Activated naive CD8-positive, alpha-beta T cell treated with anti-CD3 and anti-CD28 coated beads, Interleukin-2, amount 50 U/mL, for 24 hours (primary cell): Measurements from ENCODE around the gene KRTAP10-1.
"Not testable (repeated sequence)": the region's sequence is repeated elsewhere in the genome, so short reads cannot be mapped to it uniquely, and the experiment has no call there.

Source experiments
- ATAC-seq: fragments of 150-1000 bp; cut with Tn5 transposase; one replicate; pipeline ENCODE4 v1.10.0; 2021
- DNase-seq: peaks from one replicate; pipeline ENCODE4 v3.0.0; 2021
- H3K27ac Mint-ChIP-seq: one replicate; pipeline ENCODE4 v1.8.0; 2021; ENCODE audit warnings: mild to moderate bottlenecking, mixed read lengths
- H3K27me3 Mint-ChIP-seq: one replicate; pipeline ENCODE4 v1.8.0; 2021; ENCODE audit warnings: mixed read lengths
- H3K36me3 Mint-ChIP-seq: one replicate; pipeline ENCODE4 v1.8.0; 2021; ENCODE audit warnings: low read depth, mixed read lengths
- H3K4me1 Mint-ChIP-seq: one replicate; pipeline ENCODE4 v1.8.0; 2021; ENCODE audit warnings: mixed read lengths
- H3K4me3 Mint-ChIP-seq: one replicate; pipeline ENCODE4 v1.8.0; 2021; ENCODE audit warnings: mild to moderate bottlenecking, moderate library complexity, mixed read lengths
- H3K9me3 Mint-ChIP-seq: one replicate; pipeline ENCODE4 v1.8.0; 2021; ENCODE audit warnings: mixed read lengths

KRTAP10-1 gene

DNA sequence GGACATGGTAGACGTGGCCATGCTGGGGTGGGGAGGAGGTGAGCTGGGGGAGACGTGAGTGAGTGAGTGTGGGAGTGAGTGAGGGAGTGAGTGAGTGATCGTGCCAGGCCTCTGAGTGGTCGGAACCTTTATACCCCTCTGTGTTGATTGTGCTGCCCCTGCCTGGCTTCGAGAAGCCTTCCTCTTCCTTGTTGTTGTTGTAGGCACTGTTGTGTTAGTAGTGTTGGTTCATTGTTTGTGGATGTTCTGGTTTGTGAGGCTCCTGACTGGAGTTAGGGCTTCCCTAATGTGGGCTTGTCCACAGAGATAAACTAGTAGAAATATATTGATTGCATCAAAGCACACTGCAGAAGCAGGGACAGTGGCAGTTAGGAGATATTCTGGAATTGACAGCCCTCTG lies 18.7 kb upstream of the KRTAP10-1 start, which contains the start of gene KRTAP10-3:
TSS of gene KRTAP10-3 (minus strand) at position 101 of the 400 bp plus-strand sequence. CDS start at position 21, 80 bp downstream.
- peaks cover 22% of the 10 kb centered on the region for H3K9me3 Mint-ChIP-seq
- H3K4me1 Mint-ChIP-seq = no peaks in the 10 kb centered on the region
- H3K4me3 Mint-ChIP-seq = no peak within 1 kb of the TSS
- ATAC-seq (no peak), DNase-seq (no peak)
- H3K36me3 Mint-ChIP-seq = peaks cover 5% of the 10 kb centered on the region
- H3K27ac Mint-ChIP-seq = no peak within 1 kb of the TSS
- peaks cover 9% of the 10 kb centered on the region for H3K27me3 Mint-ChIP-seq

DNA sequence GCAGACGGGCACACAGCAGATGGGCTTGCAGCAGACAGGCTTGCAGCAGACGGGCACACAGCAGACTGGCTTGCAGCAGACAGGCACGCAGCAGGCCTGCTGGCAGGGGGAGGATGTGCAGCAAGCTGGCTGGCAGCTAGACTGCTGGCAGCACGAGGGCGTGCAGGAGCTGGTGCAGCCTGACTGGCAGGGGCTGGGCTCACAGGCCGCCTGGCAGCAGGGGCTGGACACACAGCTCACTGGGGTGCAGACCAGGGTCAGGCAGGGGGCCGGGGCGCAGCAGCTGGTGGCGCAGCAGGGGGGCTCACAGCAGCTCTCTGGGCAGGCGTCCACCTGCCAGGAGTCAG lies 18.3 kb upstream of the KRTAP10-1 start:
- H3K9me3 Mint-ChIP-seq = peaks cover 24% of the 10 kb centered on the region

DNA sequence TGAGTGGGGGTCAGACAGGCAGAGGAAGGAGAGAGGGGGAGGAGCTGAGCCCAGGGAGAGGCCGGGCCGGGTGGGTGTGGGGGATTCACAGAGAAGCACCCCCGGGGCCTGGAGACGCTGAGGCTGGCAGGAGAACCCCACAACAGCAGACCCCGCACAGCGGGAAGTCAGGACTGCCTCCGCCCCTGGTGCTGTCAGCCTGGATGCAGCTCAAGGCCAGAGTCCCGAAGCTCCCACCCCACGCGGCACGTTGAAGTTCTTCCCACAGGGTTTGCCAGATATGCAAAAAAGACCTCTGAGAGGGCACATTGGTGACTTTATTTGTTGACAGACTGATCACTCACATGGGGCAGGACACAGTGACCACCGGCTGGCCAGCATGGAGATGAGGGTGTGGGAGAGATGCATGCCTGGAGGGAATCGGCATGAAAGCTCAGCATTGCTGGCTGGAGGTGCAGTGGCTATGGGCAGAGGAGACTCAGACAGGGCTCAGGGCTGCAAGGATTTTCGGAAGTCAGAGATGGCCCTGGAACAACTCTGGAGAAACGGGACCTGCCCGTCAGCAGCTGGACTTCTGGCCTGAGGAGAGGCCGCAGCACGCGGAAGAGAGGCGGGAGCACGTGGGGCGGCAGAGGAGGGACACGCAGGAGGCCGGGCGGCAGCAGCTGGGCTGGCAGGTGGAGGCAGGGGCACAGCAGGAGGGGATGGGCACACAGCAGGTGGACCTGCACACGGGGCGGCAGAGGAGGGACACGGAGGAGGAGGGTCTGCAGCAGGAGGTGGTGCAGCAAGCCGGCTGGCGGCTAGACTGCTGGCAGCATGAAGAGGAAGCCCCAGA lies 17.7 kb upstream of the KRTAP10-1 start:
- DNase-seq (no peak), ATAC-seq (no peak)
- Mint-ChIP-seq H3K4me3 (no peak overlapping the region), H3K9me3 (peaks cover 26% of the 10 kb centered on the region), H3K27ac (no peak overlapping the region), H3K36me3 (peaks cover 5% of the 10 kb centered on the region), H3K4me1 (no peaks in the 10 kb centered on the region), H3K27me3 (peaks cover 9% of the 10 kb centered on the region)

More for the DNA sequence above, 18.3 kb upstream of the KRTAP10-1 start:
- H3K36me3 Mint-ChIP-seq, H3K4me1 Mint-ChIP-seq, H3K27ac Mint-ChIP-seq, DNase-seq, H3K27me3 Mint-ChIP-seq, ATAC-seq, H3K4me3 Mint-ChIP-seq: not testable (repeated sequence)

DNA sequence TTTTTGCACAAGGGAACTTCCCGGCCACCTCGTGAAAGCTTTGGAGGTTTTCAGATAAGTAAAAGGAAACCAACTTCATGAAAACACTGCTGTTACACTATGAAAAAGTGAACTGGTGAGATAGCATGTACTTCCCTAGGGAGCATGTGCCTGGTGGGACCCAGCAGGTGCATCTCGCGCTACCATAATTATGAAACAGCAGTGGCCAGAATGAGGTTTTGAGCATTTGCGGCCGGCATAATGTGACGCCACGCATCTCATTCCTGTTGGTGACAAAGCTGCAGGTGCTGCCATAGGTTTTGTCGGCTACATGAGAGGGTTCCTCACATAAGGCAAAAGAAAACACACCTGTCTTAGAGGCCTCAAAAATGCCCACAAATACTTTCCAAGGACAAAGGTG lies 16.9 kb upstream of the KRTAP10-1 start:
- peaks cover 20% of the 10 kb centered on the region for H3K9me3 Mint-ChIP-seq
- no peak overlapping the region for H3K27ac Mint-ChIP-seq
- H3K4me1 Mint-ChIP-seq = no peaks in the 10 kb centered on the region
- ATAC-seq (no peak), DNase-seq (no peak)
- peaks cover 3% of the 10 kb centered on the region for H3K36me3 Mint-ChIP-seq
- H3K4me3 Mint-ChIP-seq = no peak overlapping the region
- peaks cover 9% of the 10 kb centered on the region for H3K27me3 Mint-ChIP-seq

DNA sequence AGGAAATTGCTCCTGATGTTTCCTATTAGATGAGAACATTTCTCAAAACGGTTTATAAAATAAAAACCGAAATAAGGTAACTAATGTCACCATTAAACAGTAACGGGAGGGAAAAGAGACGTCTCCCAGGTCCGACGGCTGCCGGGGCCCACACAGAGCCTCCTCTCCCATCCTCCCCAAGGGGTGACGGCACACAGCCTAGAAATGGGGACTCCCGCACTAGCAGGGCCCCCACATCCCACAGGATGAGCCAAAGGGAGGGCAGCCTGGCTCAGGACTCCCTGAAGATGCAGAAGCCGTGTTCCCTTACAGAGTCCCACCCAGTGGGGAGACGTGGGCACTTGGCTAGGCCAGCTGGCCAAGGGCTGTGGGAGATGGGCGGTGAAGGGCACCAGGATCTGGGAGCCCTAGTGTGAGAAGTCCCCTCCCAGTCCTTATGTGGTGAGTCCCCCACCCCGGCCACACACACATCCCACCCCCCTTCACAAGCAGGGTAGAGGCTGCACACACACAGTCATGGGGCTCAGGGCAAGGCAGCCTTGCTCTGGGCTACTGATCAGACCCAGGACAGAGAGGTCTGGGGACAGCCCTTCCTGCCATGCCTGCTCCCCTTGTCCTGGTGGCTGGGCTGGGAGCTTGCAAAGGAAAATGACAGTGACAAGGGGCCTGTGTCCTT lies 15.3 kb upstream of the KRTAP10-1 start:
- H3K36me3 Mint-ChIP-seq = no peaks in the 10 kb centered on the region
- H3K4me3 Mint-ChIP-seq = no peak overlapping the region

DNA sequence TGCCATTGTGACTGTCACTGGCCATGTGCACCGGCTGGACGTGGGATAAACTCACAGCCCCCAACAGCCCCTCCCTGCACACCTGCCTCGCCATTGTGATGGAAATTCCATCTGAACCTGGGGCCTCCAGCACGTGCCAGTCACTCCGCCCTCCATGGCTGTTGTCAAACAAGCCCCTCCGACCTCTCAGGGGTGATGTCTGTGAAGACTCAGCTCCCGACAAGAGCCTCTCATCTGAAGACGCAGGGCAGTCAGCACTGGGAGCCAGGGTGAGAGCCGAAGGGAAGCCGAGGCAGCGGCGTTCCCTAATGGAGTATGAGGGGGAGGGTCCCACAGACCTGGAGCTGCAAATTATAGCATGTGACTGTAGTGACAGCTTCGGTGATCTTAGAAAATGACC lies 12.7 kb upstream of the KRTAP10-1 start:
- Mint-ChIP-seq H3K36me3 (peaks cover 2% of the 10 kb centered on the region), H3K27ac (no peak overlapping the region), H3K27me3 (peaks cover 9% of the 10 kb centered on the region), H3K4me3 (no peak overlapping the region), H3K9me3 (peaks cover 14% of the 10 kb centered on the region), H3K4me1 (peaks cover 5% of the 10 kb centered on the region)
- no peak for ATAC-seq
- no peak for DNase-seq

More for the DNA sequence above, 15.3 kb upstream of the KRTAP10-1 start:
- ATAC-seq (no peak), DNase-seq (no peak)
- Mint-ChIP-seq H3K4me1 (no peaks in the 10 kb centered on the region), H3K9me3 (peaks cover 13% of the 10 kb centered on the region), H3K27me3 (peaks cover 11% of the 10 kb centered on the region), H3K27ac (no peak overlapping the region)

DNA sequence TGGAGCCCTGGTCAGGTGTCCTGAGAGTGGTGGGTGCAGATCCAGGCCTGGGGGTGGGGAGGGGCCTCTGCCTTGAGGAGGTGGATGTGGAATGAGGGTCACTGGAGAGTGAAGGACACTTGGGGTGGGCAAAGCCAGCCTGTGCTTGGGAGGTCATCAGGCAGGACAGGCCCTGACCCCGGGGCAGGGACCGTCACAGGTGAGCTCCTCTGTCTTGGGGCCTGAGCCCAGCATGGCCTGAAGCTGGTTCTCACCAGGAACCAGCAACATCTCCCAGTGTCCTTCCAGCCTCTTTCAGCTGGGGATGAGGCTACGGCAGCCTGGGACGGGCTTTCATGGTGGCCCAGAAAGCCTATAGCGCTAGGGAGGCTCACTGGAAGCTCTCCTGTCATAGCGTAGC lies 12.1 kb upstream of the KRTAP10-1 start:
- DNase-seq = no peak

DNA sequence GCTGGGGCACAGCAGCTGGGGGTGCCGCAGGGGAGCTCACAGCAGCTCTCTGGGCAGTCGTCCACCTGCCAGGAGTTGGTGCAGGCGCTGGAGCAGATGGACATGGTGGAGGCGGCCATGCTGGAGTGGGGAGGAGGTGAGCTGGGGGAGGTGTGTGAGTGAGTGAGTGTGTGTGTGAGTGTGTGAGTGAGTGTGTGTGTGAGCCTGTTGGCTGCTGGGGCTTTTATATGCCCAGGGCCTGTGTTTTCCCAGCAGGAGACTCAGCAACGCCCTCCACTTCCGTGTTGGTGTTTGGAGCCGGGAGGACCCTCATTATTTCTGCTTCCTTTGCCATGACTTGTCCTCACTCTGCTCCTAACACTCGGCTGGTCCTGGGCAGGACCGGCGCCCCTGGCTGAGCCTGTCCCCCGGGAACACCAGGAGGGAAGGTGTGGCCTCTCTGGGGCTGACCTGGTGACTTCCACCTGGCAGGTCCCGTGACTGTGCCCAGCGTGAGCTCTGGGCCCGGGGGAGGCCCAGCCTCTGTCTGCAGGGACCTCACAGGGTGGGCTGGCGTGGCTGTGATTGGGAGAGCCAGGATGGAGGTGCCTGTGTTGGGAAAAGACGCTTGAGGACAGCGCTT lies 11.5 kb upstream of the KRTAP10-1 start, which contains the start of gene KRTAP10-2:
TSS of gene KRTAP10-2 (minus strand) at position 166 of the 622 bp plus-strand sequence. CDS start at position 119, 47 bp downstream.
- Mint-ChIP-seq H3K4me1 (peaks cover 14% of the 10 kb centered on the region), H3K9me3 (peaks cover 26% of the 10 kb centered on the region), H3K4me3 (no peak within 1 kb of the TSS), H3K27me3 (peaks cover 8% of the 10 kb centered on the region), H3K27ac (no peak within 1 kb of the TSS), H3K36me3 (peaks cover 14% of the 10 kb centered on the region)
- ATAC-seq = no peak
- no peak for DNase-seq

More for the DNA sequence above, 12.1 kb upstream of the KRTAP10-1 start:
- H3K36me3 Mint-ChIP-seq = peaks cover 8% of the 10 kb centered on the region
- H3K4me1 Mint-ChIP-seq = peaks cover 11% of the 10 kb centered on the region
- no peak for ATAC-seq
- peaks cover 8% of the 10 kb centered on the region for H3K27me3 Mint-ChIP-seq
- no peak overlapping the region for H3K4me3 Mint-ChIP-seq
- peaks cover 19% of the 10 kb centered on the region for H3K9me3 Mint-ChIP-seq
- no peak overlapping the region for H3K27ac Mint-ChIP-seq

DNA sequence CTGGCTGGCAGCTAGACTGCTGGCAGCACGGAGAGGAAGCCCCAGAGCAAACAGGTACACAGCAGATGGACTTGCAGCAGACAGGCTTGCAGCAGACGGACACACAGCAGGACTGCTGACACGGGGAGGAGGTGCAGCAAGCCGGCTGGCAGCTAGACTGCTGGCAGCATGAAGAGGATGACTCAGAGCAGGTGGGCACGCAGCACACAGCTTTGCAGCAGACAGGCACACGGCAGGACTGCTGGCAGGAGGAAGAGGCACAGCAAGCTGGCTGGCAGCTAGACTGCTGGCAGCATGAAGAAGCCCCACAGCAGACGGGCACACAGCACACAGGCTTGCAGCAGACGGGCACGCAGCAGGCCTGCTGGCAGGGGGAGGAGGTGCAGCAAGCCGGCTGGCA lies 10.8 kb upstream of the KRTAP10-1 start:
- H3K9me3 Mint-ChIP-seq = peaks cover 27% of the 10 kb centered on the region
- no peak overlapping the region for H3K27ac Mint-ChIP-seq
- H3K36me3 Mint-ChIP-seq = peaks cover 14% of the 10 kb centered on the region
- H3K4me3 Mint-ChIP-seq = no peak overlapping the region
- peaks cover 5% of the 10 kb centered on the region for H3K27me3 Mint-ChIP-seq
- ATAC-seq = no peak
- no peak for DNase-seq
- peaks cover 14% of the 10 kb centered on the region for H3K4me1 Mint-ChIP-seq

DNA sequence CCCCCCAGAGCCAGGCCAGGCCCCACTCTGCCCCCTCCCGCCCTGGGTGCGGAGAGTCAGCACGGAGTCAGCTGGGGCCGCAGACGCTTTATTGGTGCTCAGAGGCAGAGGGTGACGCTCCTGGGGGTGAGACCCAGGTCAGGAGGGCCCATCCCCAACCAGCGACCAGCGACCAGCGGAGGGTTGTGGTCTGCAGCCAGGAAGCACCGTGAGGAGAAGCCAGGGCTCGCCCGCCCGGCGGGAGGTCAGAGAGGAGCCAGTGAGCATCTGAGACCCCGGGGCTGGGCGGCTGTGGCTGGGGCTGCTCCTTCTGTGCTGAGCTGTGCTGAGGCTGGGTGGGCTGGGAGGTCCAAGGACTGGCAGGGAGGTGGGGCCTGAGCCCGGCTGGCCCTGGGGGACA lies 10.3 kb upstream of the KRTAP10-1 start:
- ATAC-seq, H3K4me3 Mint-ChIP-seq, DNase-seq, H3K27me3 Mint-ChIP-seq, H3K27ac Mint-ChIP-seq: not testable (repeated sequence)
- Mint-ChIP-seq H3K4me1 (peaks cover 14% of the 10 kb centered on the region), H3K9me3 (peaks cover 32% of the 10 kb centered on the region), H3K36me3 (peaks cover 19% of the 10 kb centered on the region)

DNA sequence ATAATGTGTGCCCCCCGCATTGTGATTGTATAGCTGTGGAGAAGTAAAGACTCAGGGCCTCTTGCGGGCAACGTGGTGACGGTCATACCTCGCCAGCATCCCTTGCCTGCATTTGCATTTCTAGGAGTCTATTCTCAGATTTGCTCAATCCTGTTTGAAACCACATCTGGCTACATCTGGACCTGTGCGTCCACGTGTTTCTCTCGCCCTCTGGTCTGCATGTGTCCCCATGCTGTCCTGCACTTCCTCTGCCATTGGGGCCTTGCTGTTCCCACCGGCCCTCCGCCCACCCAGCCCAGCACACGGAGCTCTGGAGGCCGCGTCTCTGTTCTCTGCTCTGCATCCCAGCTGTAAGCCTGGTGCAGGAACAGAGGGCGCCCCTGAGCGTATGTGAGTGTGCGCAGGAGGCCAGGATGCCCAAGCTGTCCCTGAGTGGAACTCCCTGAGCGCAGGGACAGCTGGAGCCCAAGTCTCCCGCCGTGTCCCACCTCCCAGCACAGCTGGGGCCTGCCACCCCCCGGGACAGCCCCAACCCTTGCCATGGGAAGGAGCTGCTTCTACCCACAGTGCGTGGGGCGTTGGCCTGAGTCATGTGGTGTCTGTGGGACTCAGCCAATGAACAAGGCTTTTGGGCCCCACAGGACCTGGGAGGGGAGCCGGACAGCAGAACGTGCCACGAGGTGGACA lies 9.7 kb upstream of the KRTAP10-1 start:
- Mint-ChIP-seq H3K27ac (no peak overlapping the region), H3K4me1 (peaks cover 14% of the 10 kb centered on the region), H3K27me3 (peaks cover 2% of the 10 kb centered on the region)

DNA sequence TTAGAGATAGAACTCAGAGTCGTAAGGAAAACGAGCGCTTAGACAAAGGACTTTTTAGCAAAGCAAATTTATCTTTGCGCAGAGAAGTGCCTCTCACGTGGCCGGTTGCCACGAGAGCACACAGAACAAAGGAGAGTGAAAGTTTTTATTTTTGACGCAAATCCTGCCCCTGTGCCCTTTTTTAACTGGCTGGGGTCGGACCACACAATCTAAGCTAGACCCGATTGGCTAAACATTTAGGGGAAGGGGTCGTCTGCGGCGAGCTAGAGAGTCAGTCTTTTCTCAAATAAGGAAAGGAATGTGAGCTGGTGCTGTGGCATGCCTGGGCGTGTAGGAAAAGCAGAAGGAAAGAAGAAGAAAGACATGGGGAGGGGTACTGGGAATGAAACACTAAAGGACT lies 8.9 kb upstream of the KRTAP10-1 start:
- Mint-ChIP-seq H3K4me1 (peaks cover 14% of the 10 kb centered on the region), H3K9me3 (peaks cover 26% of the 10 kb centered on the region), H3K36me3 (peaks cover 19% of the 10 kb centered on the region), H3K4me3 (no peak overlapping the region), H3K27me3 (peaks cover 2% of the 10 kb centered on the region), H3K27ac (no peak overlapping the region)
- DNase-seq (no peak), ATAC-seq (no peak)

More for the DNA sequence above, 9.7 kb upstream of the KRTAP10-1 start:
- peaks cover 19% of the 10 kb centered on the region for H3K36me3 Mint-ChIP-seq
- no peak for ATAC-seq
- DNase-seq = no peak
- no peak overlapping the region for H3K4me3 Mint-ChIP-seq
- H3K9me3 Mint-ChIP-seq = peaks cover 29% of the 10 kb centered on the region

DNA sequence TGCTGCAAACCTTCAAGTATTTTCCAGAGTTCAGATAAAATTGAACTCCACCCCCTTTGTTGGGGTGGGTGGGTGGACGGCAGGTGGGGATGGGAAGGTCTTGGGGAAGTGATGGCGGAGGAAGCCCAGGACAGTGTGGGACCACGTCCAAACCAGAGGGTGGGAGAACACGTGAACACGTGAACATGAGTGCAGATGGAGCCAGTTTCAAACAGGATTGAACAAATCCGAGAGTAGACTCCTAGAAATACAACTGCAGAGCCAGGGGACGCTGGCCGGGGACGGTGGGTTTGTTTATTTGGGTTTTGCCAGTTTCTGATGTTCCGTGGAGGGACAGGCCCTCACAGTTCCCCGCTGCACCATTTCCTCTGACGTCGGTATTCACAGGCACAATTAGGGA lies 8.4 kb upstream of the KRTAP10-1 start:
- Mint-ChIP-seq H3K27me3 (peaks cover 2% of the 10 kb centered on the region), H3K4me1 (peaks cover 14% of the 10 kb centered on the region), H3K4me3 (no peak overlapping the region), H3K9me3 (peaks cover 24% of the 10 kb centered on the region), H3K27ac (no peak overlapping the region), H3K36me3 (peaks cover 19% of the 10 kb centered on the region)
- DNase-seq (no peak), ATAC-seq (no peak)

DNA sequence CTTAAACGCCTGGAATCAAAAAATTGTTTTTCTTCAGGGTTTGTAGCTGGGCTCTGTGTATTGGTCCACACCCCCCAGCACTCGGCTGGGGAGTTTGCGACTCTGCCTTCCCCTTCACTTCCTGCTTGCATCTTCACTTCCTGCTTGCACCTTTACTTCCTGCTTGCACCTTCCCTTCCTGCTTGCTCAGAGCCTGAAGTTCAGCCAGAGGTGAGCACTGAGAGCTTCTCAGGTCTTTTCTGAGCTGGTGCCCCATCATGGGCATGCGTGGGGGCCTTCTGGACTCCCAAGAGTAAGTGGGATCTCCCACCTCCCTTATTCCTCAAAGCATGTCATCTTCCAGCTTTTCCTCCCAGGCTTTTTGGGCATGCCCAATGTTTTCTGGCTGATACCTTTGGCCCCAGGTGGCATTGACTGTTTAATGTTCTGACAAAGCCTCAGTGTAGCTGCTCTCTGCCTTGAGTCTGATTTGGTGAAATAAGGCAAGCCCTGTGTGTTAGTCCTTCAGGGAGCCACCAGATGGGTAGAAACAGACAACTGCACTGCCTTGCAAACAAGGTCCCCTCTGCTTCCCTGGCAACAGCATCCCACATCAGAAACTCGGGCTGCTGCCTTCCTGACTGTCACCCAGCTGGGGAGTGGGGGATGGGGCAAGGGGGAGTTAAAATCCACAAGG lies 7.8 kb upstream of the KRTAP10-1 start:
- peak; percentile 18 for DNase-seq
- H3K36me3 Mint-ChIP-seq = peaks cover 19% of the 10 kb centered on the region

More for the DNA sequence above, 7.8 kb upstream of the KRTAP10-1 start:
- Mint-ChIP-seq H3K4me1 (peaks cover 14% of the 10 kb centered on the region), H3K4me3 (peak overlapping the region; percentile 52), H3K9me3 (peaks cover 21% of the 10 kb centered on the region), H3K27ac (peak overlapping the region; percentile 86), H3K27me3 (peaks cover 2% of the 10 kb centered on the region)
- peak; percentile 69 for ATAC-seq
